Measurements from ENCODE around the gene PET100.

Gene PET100

GRCh38 chr19:7618348-7618747, 11.2 kb upstream of the PET100 start:
- no peak for TF ChIP-seq CTCF (IDR thresholded peaks at IDR 0.05; ENCODE audit: borderline replicate concordance, control extremely low read depth, extremely low read depth, insufficient read depth, missing control alignments)
- in situ Hi-C loops (cut with MboI; ENCODE audit: low sequenced_read_pairs, unreplicated experiment), result no loop called here
- no peak for DNase-seq (ENCODE audit: low spot score)

GRCh38 chr19:7618771-7619510, 10.7 kb upstream of the PET100 start:
- TF ChIP-seq CTCF (IDR thresholded peaks at IDR 0.05; ENCODE audit: borderline replicate concordance, control extremely low read depth, extremely low read depth, insufficient read depth, missing control alignments), result no peak
- no peak for DNase-seq (ENCODE audit: low spot score)
- in situ Hi-C loops (cut with MboI; ENCODE audit: low sequenced_read_pairs, unreplicated experiment), result no loop called here

- TF ChIP-seq CTCF (IDR thresholded peaks at IDR 0.05; ENCODE audit: borderline replicate concordance, control extremely low read depth, extremely low read depth, insufficient read depth, missing control alignments), result no peak
- in situ Hi-C loops (cut with MboI; ENCODE audit: low sequenced_read_pairs, unreplicated experiment), result no loop called here
- DNase-seq (ENCODE audit: low spot score), result no peak
These were observed 9.7 kb upstream of the PET100 start for GRCh38 chr19:7619671-7620441.

GRCh38 chr19:7620442-7621412, 8.9 kb upstream of the PET100 start:
- DNase-seq (ENCODE audit: low spot score), result no peak
- no peak for TF ChIP-seq CTCF (IDR thresholded peaks at IDR 0.05; ENCODE audit: borderline replicate concordance, control extremely low read depth, extremely low read depth, insufficient read depth, missing control alignments)
- in situ Hi-C loops (cut with MboI; ENCODE audit: low sequenced_read_pairs, unreplicated experiment), result no loop called here

- DNase-seq (ENCODE audit: low spot score), result no peak
These were observed 6.5 kb upstream of the PET100 start for GRCh38 chr19:7622933-7623685.

More at GRCh38 chr19:7622933-7623685, 6.5 kb upstream of the PET100 start:
- TF ChIP-seq CTCF (IDR thresholded peaks at IDR 0.05; ENCODE audit: borderline replicate concordance, control extremely low read depth, extremely low read depth, insufficient read depth, missing control alignments), result no peak
- in situ Hi-C loops (cut with MboI; ENCODE audit: low sequenced_read_pairs, unreplicated experiment), result no loop called here
